A375 (cell line): ENCODE results near the gene PAGE3. TPM values are rescaled to one million over a fixed set of nuclear protein-coding genes. Genes with fewer than 3 reads are reported as not detected.

Source experiments
- total RNA-seq: library from RNA; depleted of rRNA; stranded (reverse); fragments of >200 nt; shearing (Covaris generic); gene quantifications from 2 replicates; pipeline ENCODE4 v1.2.3, GENCODE V29; 2014; rRNA removed

The PAGE3 gene
- not detected in 2 replicates for total RNA-seq

DNA sequence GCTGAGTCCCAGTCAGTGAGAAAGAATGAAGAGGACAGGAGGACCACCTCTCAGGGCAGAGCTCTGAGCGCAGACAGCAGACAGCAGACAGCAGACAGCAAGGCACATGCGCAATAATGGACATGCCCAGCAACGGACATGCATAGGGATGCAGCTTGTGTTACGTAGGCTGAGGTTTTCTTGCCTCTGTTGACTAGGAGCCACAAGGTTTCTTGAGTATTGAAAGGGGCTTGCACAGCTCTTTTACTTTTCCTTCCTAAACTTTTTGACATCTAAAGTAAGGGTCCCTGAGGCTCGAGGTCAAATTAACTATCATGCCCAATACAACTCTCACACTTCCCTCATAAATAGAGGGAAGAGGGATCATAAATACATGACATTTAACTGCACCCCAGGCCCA lies at the start of gene PAGE3:
TSS of gene PAGE3 (minus strand) at position 101 of the 400 bp plus-strand sequence. CDS start 1,013 bp downstream, outside the sequence.

GRCh38 chrX:55220119-55220794 lies 44.5 kb downstream of the PAGE3 start, which contains the start of gene PAGE5:
Gene PAGE5, plus strand, starts transcription at chrX:55220346. Its CDS starts 1,037 bp downstream, at chrX:55221383.

Other genes starting within 250 kb of the PAGE3 start
- not detected in 2 replicates for gene ALAS2, start 233.9 kb downstream of the PAGE3 start, total RNA-seq
- gene PAGE2B, start 189.9 kb downstream of the PAGE3 start, total RNA-seq = 0.45 TPM in 1 of 2 replicates, not detected in the other
- gene PAGE2, start 175.9 kb downstream of the PAGE3 start, total RNA-seq = 116 and 139 TPM in 2 replicates
- gene PAGE5, start 44.6 kb downstream of the PAGE3 start, total RNA-seq = 464 and 568 TPM in 2 replicates
- 5.6 and 10.5 TPM in 2 replicates for gene MAGEH1, start 187.2 kb upstream of the PAGE3 start, total RNA-seq
- gene USP51, start 224.9 kb upstream of the PAGE3 start, total RNA-seq = 0.05 and 0.26 TPM in 2 replicates